ENCODE measurements around the gene ADGRG1.
"Not testable (repeated sequence)": the region's sequence is repeated elsewhere in the genome, so short reads cannot be mapped to it uniquely, and the experiment has no call there.

Gene ADGRG1

DNA sequence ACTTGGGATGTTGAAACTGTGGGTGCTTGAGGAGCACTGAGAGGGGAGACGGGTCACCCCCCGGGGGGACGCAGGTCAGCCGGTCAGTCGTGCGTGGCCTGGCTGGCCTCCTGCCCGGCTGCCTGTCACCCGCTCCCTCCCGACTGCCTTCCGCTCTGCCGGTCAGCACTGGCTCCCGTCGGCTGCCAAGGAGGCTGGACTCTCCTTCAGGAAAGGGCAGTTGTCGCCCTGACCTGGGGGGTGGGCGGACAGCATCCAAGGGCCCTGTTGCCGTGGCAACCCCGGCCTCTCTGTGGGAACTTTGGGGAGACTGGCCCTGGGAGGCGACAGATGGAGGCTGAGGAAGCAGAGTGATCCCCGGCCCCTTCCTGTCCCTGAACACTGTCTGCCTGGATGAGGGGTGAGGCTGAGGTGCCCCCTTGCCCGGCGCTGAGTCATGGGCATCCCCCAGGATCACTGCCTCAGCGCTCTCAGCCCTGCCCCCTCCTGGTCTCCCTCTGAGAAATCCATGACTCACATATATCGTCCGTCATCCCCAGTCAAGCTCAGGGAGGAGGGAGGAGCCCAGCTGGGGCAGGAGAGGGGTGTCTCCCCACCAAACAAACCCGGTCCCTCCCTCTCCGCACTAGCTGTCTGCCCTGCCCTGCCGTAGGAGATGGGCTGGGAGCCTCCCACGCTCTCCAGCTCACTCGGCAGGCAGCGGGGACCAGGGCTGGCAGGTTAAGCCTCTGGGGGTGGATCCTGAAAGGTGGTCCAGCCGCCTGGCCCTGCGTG lies at the start of gene ADGRG1:
Gene ADGRG1 (plus strand): TSS at position 623 of the 774 bp plus-strand sequence. CDS start 21,658 bp downstream, outside the sequence.
- in situ Hi-C loops (cut with MboI; ENCODE audit: low sequenced_read_pairs) = no loop called here

GRCh38 chr16:57579361-57579665 lies 49.1 kb upstream of the ADGRG1 start:
- in situ Hi-C loops (cut with MboI; ENCODE audit: low sequenced_read_pairs) = no loop called here

GRCh38 chr16:57585051-57585687 lies 43.3 kb upstream of the ADGRG1 start:
- in situ Hi-C loops (cut with MboI; ENCODE audit: low sequenced_read_pairs) = no loop called here

DNA sequence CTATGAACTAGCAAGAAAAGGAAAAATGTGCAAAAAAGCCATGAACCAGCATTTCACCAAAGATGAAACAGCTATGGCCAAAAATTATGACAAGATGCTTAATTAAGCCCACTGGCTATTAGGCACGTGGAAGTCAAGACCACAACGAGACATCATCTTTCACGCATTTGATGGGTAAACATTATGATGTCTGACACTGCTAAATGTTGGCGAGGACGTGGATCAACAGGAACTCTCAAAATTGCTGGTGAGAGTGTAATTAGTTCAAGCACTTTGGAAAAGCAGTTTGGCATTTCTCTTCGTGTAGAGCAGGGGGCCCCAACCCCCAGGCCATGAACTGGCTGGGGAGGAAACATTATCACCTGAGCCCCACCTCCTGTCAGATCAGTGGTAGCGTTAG lies 39.6 kb upstream of the ADGRG1 start:
- in situ Hi-C loops (cut with MboI; ENCODE audit: low sequenced_read_pairs) = no loop called here

GRCh38 chr16:57589374-57589773 lies 39.1 kb upstream of the ADGRG1 start:
- in situ Hi-C loops (cut with MboI; ENCODE audit: low sequenced_read_pairs) = no loop called here

DNA sequence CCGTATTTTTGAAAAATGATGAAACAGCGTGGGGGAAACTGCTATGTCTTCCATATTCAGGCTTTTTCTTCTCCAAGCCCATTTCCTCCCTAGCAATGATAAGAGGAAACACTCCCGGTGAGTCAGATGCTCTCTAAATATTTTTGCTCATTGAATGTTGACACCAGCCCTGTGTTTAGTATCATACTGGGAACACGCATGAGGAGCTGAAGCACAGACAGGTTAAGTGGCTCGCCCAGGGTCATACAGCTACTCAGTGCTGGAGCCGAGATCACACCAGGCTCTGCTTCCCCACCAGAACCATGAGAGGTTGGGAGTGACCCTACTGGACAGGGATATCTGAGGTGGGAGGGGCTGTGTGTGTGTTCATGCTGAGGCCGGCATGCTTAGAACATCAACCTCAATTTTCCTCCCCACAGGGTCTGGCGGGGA lies 37.8 kb upstream of the ADGRG1 start:
- in situ Hi-C loops (cut with MboI; ENCODE audit: low sequenced_read_pairs) = no loop called here

- in situ Hi-C loops (cut with MboI; ENCODE audit: low sequenced_read_pairs) = no loop called here
Observed at GRCh38 chr16:57591086-57591869, 37.2 kb upstream of the ADGRG1 start.

DNA sequence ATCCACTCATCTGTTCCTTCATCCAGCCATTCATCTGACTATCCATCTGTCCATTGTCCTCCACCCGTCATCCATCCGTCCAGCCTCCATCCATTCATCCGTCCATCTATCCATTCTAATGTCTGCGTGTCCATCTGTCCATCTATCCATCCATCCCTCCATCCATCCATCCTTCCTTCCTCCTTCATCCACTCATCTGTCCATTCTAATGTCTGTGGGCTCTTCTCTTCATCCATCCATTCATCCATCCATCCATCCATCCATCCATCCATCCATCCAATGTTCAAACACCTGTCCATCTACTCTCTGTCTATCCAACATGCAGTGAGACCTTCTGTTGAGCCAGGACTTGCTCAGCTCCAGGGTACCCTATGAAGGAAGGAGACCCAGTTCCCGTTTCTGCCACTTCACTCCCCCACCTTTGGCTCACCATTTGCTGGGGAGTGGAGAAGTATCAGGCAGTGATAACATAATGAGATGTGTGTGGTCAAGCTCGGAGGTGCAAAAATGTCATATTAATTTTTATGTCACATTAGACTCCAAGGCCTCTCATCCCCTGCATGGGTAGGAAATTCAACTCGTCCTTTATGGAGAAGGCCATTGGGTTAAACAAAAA lies 36.5 kb upstream of the ADGRG1 start:
- in situ Hi-C loops (cut with MboI; ENCODE audit: low sequenced_read_pairs) = no loop called here

- in situ Hi-C loops (cut with MboI; ENCODE audit: low sequenced_read_pairs) = no loop called here
Observed at GRCh38 chr16:57592591-57593003, 35.8 kb upstream of the ADGRG1 start.

DNA sequence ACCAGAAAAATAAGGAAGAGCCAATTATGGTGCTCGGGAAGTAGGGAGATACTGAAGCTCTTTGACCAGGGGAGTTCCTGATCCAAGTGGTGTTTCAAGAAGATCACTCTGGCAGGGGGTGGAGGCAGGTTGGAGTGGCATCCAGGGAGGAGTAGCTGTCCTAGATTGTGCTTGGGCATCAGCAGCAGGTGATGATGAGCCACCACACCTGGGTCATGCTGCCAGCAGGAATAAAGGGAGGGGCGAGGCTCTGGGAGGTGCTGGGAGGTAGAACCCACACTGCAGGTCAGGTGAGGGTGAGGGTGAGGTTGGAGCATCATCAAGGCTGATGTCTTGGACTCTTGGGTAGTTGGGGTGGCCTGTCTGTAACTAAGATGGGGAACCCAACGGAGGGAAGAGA lies 35.4 kb upstream of the ADGRG1 start:
- in situ Hi-C loops (cut with MboI; ENCODE audit: low sequenced_read_pairs) = no loop called here

DNA sequence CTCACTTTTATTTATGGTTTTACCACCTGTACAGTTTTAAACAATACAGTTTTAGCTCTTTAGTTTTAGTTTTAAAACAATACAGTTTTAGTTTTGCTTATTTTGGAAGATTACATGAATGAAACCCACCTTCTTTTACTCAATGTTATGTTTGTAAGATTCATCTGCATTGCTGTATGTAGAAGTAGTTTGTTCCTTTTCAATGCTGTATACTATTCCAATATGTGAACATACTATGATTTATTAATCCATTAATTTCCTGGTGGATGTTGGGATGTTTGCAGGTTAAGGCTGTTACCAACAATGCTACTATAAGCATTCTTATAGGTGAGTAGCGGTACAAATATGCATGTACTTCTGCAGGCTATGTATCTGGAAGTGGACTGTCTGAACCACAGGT lies 34.4 kb upstream of the ADGRG1 start:
- in situ Hi-C loops (cut with MboI; ENCODE audit: low sequenced_read_pairs) = no loop called here

DNA sequence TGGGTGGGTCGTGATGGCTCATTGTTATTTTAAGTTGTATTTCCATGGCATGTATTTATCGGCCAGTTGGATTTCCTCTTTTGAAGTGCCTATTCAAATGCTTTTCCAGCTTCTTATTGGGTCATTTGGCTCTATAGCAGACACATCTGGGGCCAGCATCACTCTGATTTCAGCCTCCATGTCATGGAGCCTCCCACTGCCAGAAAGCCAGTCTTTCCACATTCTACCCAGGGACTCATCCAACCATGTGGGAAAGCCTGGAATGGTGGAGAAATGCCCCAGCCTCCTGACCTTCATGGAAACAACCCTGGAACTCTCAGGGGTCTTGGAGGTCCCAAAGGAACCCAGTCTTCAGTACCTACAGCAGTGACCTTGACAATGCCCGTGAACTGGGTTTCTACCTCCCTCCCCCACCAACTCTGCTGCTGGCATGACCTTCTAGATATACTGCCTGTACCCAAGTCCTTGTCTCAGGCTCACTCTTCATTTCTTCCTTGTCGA lies 33.8 kb upstream of the ADGRG1 start:
- in situ Hi-C loops (cut with MboI; ENCODE audit: low sequenced_read_pairs) = no loop called here

- in situ Hi-C loops (cut with MboI; ENCODE audit: low sequenced_read_pairs) = not testable (repeated sequence)
Observed at GRCh38 chr16:57596234-57596633, 32.2 kb upstream of the ADGRG1 start.

- in situ Hi-C loops (cut with MboI; ENCODE audit: low sequenced_read_pairs) = no loop called here
Observed at GRCh38 chr16:57598437-57598836, 30.0 kb upstream of the ADGRG1 start.

DNA sequence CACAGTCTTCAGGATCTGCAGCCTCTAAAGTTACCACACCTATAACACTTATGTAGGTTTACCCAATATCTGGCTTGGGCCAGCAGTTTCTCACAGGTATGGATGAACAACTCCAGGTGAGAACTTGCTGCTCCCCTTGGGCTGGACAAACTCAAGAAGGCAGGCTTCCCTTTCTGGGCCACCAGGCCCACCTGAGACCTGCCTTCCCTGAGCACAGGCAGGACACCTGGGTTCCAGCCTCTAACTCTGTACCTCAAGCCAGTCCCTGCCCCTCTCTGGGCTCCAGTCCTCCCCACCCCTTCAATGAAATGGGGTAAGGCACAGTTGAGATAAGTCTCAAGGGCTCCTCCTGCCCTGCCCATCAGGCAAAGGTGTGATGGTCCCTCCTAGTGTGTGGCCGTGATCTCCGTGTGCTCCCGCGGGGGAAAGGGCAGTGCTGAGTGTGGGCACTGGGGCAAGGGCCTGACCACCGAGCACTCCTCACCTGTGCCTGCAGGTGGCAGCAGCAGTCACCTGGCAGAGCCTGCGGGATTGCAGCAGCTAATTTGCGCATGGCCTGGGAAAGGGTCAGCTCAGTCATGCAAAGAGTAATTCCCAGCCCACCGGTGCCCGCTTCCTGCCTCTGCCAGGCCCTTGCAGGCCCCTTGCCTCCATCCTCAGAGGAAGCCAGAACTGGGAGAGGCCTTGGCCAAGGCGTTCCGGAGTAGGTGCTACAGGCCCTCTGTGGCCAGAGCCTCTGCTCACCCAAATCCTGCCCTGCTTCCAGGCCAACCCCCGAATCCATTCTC lies 28.2 kb upstream of the ADGRG1 start:
- in situ Hi-C loops (cut with MboI; ENCODE audit: low sequenced_read_pairs) = no loop called here

GRCh38 chr16:57600952-57601580 lies 27.4 kb upstream of the ADGRG1 start:
- in situ Hi-C loops (cut with MboI; ENCODE audit: low sequenced_read_pairs) = no loop called here

GRCh38 chr16:57601801-57602478 lies 26.5 kb upstream of the ADGRG1 start:
- in situ Hi-C loops (cut with MboI; ENCODE audit: low sequenced_read_pairs) = no loop called here

- in situ Hi-C loops (cut with MboI; ENCODE audit: low sequenced_read_pairs) = no loop called here
Observed at GRCh38 chr16:57603115-57604024, 25.1 kb upstream of the ADGRG1 start.
